HG03457 (cell line): Measurements from ENCODE around the gene DLG3.
"Not testable (repeated sequence)": the region's sequence is repeated elsewhere in the genome, so short reads cannot be mapped to it uniquely, and the experiment has no call there.

ENCODE experiments used
- ATAC-seq: cut with Tn5 transposase; IDR thresholded peaks from one replicate; pipeline ENCODE4 v1.9.1; 2021; ENCODE audit warnings: moderate number of reproducible peaks; ENCODE audit not compliant: unreplicated experiment

The DLG3 gene

DNA sequence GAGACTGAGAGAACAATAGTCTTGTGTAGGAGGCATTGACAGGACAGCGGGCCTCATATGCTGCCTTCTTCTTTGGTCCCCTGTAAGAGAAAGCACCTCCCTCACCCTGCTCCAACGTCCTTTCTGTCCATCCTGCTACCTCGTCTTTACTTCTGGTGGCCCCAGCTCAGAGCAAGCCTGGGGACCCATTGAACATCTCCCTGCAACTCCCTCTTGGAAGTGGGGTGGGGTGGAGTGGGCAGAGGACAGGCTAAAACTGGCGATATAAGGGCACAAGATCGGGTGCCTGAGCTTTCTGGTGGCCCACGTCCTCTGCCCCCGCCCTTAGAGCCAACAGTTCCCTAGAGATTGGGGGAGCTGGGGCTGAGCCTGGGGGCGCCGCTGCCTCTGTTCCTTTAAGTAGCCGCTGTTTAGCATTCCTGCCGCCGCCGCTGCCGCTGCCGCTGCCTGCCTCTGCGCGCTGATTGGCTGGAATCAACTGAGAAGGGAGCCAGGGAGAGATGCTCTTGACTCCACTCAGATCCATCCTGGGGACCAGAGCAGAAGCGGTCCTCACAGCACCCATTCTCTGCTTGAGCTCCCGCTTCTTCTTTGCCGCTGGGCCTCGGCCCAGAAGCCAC, at the start of gene DLG3:
DLG3 (plus strand) TSS at position 510 of the 620 bp plus-strand sequence. CDS start 367 bp downstream, outside the sequence.
- no peak for ATAC-seq

DNA sequence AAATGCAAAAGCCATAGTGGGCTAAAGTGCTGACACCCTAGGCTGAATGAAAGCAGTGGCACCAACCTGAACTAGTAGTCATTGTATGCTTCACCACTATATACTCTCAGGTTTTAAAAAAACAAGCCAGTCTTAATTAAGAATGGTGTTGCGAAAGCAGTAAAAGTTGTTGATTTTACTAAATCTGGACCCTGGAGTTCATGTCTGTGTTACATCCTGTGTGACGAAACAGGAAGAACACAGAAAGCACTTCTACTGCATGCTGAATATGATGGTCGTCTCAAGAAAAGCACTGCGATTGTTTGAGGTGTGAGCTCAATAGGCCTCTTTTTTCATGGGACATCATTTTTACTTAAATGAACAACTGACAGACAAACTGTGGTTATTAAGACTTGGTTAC, 45.7 kb upstream of the DLG3 start:
- ATAC-seq, result no peak

DNA sequence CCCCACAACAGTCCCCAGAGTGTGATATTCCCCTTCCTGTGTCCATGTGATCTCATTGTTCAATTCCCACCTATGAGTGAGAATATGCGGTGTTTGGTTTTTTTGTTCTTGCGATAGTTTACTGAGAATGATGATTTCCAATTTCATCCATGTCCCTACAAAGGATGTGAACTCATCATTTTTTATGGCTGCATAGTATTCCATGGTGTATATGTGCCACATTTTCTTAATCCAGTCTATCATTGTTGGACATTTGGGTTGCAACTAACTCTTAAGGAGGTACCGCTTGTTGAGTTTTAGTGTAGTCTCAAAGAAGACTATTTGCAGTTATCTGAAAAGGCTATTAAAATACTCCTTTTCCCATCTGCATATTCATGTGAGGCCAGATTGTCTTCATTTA, 44.5 kb upstream of the DLG3 start:
- ATAC-seq, result not testable (repeated sequence)

DNA sequence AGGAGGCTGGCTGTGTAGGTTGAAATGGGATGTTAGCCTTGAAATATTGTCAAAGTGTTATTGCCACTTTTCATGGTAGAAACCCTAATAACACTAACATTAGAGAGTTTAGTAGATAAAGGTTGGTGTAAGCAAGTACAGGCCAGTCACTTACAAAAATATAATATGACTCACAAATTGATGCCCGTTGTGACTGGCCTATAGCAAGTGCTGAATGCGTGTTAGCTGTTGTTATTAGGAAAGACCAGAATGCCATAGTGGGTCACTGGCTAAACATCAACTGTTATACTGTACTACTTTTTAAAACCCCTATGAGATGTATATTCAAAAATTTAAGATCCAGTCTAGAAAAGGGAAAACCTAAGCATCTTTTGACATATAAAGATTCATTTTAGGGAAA, 41.9 kb upstream of the DLG3 start:
- no peak for ATAC-seq

DNA sequence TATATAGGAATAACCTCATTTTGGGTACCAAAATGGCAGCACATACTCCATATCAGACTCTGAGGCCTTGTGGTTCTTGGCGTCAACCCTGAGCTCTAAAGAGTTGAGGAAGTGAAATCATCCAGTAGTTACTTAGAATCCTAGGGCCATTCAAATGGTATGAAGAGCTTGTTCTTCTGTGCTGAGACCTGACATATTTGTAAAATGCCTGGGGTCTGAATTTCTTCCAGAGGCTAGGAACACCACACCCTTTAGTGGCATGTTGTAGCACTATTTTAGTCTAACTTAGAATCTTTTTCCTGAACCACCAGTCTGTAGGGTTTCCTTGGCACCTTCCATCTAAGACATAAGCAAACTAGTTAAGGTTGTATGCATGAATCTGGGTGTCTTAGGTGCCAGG, 39.6 kb upstream of the DLG3 start:
- no peak for ATAC-seq

DNA sequence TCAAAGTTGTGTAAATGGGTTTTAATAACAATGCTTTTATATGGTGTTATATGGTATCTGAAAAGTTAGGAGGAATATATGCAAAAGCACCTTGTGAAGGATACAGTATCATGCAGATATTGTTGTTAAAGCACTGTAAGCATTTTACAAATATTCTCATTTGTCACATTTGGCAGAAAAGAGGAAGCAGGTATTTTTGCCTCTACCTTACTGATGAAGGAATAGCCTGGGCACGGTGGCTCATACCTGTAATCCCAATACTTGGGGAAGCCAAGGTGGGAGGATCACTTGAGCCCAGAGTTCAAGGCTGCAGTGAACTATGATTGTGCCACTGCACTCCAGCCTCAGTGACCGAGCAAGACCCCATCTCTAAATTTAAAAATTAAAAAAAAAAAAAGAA, 33.7 kb upstream of the DLG3 start:
- no peak for ATAC-seq

DNA sequence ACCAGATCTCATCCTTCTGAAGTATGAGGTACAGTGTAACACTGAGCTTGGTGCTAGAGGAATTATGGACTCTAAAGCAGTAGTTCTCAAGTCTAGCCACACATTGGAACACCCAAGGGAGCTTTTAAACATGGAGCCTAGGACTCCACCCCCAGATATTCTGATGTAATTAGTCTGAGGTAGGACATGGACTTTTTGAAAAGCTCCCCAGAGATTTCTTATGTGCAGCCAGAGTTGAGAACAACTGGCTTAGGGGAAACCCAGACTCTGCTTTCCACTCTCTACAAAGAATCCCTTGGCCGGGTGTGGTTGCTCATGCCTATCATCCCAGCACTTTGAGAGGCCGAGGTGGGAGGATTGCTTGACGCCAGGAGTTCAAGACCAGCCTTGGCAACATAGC, 33.2 kb upstream of the DLG3 start:
- no peak for ATAC-seq

DNA sequence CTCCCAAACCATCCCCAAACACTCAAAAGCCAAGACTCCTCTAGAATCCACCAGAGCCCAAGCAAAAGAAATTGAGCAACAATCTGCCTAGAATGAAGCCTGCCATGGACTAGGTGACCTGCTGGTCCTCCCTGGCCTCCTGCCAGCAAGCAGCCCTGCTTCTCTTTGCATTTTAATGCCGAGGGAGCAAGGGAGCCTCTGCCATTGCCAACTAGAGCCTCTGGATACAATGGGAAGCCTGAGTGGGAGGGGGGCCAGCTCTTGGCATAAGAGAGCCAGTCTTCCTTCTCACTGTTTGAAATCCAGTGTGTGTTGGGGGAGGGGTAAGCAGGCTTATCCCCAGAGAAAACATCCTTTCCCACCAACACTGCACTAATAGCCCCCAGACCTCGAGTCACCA, 23.0 kb upstream of the DLG3 start:
- no peak for ATAC-seq

DNA sequence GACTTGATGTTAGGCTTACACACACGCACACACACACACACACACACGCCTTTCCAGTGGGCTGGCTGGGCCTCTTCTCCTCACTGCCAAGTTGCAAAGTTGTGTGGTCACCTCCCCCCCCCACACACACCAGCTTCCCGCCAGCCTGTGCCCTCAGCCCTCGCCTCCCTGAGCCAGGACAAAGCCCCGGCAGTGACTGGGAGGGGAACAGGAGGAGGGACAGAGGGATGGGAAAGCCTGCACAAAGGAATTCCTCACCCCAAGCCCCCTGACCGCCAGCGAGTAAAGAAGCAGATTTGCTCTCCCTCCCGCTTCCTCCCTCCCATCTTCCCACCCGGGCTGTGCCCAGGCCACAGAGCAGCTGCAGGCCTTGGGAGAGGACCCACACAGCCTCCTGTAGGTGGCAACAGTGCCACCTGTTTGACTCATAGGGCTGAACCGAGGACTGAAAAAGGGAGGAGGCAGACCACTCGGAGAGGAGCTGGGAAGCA, 21.7 kb upstream of the DLG3 start, which contains the start of gene GDPD2:
GDPD2 (plus strand) TSS at position 464 of the 491 bp plus-strand sequence. CDS start 1,671 bp downstream, outside the sequence.
- no peak for ATAC-seq

DNA sequence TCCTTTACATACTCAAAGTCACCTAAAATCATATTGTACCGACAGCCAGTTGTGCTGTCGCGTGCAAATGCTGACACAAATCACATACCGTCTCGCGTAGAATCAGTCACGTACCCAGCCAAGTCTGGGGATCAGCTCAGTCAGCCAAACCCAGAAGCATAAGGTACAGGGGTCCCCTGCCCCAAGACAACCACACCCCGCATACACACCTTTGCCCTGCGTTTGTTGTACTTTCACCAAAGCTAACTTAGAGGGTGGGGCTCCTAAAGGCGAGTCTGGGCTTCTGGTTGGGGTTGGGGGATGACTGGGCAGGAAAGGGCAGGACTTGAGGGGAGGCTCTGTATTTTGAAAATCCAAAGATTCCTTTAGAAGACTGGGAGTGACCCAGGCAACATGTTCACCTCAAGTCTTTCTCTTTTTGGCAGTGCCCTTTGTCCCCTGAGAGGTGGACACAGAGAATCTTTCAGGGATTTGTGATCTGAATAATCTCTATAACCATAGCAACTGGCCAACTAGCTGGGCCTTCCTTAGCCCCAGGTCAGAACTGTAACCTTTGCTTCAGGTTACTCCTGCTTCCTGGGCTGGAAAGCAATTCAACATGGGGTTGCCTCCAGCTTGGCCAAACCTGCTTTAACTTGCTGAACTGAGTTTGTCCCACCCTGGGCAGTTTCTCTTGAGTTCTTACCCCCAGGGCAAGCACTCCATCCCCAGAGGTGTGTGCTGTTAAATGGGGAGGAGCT, 20.5 kb upstream of the DLG3 start:
- no peak for ATAC-seq

DNA sequence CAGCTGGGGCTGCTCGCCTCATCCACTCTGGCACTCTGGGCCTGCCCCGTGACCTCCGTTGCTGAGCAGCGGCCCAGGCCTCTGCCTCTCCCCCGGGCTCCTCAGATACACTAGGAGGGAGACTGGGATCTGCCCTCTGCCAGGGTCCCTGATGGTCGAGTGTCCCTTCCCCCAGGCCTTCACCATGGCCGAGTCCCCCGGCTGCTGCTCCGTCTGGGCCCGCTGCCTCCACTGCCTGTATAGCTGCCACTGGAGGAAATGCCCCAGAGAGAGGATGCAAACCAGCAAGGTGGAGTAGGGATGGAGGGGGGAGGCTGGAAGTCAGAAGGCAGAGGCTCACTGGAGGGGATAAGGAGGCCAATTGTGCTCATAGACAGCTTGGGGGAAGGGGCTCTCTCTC, 19.8 kb upstream of the DLG3 start:
- no peak for ATAC-seq

DNA sequence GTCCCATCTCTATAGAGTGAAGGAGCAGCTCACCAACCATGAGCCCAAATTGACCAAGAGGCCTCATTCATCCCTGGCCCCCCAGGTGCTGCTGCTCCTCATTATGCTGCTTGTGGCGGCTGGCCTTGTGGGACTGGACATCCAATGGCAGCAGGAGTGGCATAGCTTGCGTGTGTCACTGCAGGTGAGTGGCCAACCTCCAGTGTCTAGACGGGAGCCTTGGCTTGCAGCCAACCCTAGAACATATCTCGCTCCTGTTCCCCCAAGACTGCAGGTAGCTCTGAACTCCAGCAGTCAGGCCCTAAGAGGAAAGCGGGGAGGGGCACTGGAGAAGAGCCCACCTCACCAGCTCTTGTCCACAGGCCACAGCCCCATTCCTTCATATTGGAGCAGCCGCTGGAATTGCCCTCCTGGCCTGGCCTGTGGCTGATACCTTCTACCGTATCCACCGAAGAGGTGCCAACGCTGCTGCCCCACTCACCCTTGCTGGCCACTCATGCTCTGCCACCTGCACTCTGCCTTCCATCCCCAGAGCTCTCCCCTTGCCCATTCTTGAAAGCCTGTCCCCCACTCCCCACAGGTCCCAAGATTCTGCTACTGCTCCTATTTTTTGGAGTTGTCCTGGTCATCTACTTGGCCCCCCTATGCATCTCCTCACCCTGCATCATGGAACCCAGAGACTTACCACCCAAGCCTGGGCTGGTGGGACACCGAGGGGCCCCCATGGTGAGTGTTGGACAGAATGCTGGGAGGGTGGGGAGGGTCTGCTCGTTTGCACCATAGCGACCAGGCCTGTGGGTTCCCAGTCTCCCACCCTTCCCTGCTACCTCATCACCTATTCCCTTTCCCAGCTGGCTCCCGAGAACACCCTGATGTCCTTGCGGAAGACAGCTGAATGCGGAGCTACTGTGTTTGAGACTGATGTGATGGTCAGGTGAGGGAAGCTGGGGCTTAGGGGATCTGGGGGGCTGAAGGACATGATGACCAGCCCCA, 18.1 kb upstream of the DLG3 start:
- no peak for ATAC-seq

DNA sequence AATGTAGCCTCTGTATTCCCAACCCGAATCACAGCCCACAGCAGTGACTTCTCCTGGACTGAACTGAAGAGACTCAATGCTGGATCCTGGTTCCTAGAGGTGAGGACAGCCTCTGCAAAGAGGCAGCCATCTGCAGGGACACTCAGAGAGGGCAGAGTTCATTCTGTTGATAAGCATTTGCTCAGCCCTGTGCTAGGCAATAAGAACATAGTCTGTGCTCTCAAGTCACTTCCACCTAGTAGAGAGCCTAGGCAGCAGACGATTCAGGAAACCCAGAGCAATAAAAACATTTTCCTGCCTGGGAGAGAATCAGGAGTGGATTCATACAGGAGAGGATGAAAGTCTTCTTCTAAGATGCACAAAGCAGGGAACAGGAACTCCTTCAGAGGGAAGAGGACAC, 17.3 kb upstream of the DLG3 start:
- no peak for ATAC-seq

DNA sequence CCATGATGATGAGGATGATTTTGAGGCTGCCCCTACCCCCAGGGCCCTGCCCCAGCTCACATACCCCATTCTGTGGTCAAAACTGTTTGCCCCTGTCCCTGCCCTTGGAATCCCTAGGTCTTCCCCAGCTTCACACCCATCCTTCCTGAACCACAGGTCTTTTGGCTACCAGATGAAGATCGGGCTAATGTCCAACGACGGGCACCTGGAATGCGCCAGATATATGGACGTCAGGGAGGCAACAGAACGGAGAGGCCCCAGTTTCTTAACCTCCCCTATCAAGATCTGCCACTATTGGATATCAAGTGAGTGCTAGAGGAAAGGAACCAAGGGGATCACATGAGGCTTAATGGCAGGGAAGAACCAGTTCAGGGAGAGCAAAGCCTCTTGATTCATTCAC, 14.9 kb upstream of the DLG3 start:
- no peak for ATAC-seq

DNA sequence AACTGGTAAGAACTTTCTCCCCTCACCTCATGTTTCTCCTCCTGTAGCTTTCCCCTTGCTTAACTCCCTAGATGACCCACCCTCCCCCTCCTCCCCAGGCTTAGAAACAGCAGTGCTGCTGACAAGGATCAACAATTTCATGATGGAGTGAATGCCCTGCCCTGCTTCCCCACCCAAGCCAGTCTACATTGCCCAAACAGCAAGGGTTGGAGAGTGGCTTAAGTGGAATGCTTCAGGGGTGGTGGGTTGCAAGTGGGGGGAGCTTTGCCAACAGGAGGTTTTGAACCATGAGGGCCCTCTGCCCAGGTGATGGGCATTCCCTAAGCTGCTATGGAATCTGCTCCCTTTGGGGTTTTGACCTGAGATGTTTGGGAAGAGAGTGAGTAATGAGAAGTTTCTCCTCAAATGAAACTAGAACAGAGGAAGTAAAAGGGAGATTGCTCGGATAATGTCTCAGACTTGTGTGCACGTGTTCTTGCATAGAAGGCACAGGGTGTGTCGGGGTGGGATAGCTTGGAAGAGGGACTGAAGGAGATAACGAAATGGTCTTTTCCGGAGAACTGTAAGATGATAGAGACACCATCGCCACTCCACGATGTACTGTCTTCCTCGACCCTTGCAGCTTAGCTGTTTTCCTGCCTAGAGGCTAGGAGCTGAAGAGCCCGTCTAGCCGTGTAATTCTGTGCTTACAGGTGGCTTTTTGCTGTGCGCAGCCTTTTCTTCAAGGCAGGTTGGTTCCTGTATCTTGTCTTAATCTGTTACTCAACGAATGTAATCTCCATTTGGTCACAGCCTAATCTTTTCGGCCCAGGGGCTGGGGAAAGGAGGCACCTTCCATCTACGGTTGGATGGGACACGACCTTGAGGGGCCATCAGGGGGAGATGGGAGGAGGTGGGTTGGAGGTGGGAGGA, 11.4 kb upstream of the DLG3 start:
- ATAC-seq, result no peak

DNA sequence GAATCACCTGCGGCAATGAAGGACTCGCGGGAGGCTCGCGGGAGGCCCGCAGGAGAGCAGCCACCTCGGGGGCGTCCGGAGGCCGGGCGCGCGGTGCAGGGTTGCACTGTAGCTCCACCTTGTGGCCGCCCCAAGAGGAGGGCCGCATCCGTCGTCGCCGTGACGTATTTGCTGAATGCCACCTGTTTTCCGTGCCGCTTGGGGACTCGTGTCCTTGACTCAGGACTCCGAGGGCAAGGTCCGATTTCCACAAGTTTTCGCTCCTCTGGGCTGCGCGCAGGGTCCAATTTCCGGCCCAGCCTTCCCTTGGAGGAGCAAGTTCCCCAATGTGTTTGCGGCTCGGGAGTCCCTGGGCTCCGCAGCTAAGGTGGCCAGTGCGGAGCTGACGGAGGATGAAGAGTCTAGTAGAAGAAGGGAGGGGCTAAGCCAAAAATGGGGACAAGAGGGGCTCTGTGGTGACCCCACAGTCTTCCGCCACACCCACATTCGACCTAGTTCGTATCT, 10.7 kb upstream of the DLG3 start:
- peak; percentile 60 for ATAC-seq

DNA sequence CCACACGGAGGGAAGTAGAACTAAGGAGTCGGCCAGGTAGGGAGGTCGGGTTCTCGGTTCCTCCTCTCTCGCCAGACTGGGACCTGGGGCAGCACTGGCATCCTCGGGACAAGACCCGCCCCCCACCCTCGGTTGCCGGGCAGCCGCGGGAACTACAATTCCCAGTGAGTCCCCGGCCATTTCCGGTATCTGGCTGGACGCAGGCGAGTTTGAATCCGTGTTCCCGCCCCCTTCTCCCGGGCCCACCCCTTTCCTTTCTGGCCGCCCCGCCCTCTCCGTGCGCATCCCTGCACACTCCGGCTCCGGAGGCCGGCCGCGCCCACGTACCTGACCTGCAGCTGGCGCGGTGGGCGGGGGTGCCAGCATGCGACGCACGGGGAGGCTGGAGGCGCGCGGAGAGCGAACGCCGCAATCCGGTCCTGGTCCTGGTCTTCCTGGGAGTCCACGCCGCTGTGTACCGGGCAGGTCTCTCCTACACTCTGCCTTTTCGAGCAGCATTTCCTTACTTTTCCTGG, 10.2 kb upstream of the DLG3 start:
- no peak for ATAC-seq

DNA sequence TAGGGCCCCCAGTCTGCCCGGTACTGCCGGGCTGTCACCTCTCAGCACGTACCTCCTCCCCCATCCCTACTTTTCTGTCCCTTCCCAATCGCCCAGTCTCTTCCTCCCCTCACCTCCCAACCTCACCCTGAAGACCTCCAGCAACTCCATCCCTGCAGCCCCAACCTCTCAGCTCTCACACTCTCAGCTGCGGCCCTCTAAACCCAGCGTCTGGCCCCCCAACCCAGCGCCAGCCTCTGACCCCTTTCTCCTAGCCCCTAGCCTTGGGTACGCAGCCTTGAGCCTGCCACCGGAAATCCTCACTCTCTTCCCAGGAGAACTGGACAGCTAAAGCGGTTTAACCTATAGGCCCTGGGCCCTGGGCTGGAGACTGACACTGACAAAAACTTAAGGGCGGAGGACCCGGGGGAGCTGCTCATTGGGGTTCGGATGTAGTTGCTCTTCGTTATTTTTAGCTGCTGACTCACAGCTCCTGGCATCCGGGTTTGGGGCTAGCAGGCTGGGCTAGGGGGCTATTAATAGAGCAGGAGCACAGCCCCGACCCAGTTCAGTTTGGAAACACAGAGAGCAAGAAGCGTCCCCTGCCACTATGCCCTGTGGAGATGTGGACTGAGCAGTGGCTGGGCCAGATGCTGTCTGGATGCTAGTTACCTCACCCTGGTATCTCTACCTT, 9.6 kb upstream of the DLG3 start:
- no peak for ATAC-seq

DNA sequence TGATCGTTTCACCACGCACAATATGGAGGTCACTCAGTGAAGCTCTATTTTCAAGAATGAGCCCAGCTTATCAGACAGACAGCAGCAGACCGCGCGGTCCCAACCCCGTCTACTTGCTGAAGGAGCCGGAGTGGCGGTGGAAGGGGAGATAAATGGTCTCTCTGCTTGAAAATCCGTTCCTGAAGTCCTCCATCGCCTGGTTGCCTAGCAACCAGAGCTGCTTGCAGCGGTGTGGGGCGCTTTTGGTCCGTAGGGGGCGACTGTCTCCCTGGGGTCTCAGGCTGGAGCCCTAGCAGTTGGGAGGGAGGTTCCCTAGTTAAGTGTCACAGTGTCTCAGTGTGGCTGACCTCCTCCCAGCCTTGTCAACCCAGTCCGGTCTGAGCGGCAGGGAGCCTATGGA, 8.3 kb upstream of the DLG3 start:
- ATAC-seq, result no peak
